GM21367 (cell line): ENCODE results near the gene CCDC188.
"Not testable (repeated sequence)": the region's sequence is repeated elsewhere in the genome, so short reads cannot be mapped to it uniquely, and the experiment has no call there.

Experiments
- ATAC-seq: cut with Tn5 transposase; IDR thresholded peaks from one replicate; pipeline ENCODE4 v1.9.1; 2021; ENCODE audit not compliant: unreplicated experiment

CCDC188 gene

GRCh38 chr22:20171288-20172140 is 20.7 kb upstream of the CCDC188 start:
- ATAC-seq, result no peak

GRCh38 chr22:20170170-20170569 is 19.3 kb upstream of the CCDC188 start:
- ATAC-seq, result no peak

DNA sequence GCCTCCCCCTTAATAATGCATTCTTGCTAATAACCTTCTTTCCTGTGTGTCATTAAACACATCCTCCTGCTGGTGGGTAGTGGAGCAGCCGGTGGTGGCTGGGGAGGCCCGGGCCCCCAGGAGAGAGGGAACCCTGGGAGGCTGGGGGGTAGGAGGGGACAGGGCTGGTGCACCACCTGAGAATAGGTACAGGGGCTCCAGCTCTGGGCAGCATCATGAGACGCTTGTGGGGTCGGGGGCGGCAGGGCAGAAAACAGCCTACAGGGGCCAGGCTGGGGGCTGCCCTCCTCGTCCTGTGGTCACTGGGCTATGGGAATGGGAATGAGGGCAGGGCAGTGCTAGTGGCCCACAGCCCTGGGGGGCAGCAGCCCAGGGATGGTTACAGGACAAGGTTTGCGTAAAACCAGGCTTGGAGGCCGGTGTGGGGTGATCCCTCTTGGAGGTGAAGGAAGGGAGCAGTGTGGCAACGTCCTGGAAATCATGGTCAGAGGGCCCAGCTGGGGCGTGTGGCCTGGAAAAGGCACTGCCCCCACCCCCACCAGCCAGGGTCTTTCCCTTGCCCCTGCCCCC is 18.5 kb upstream of the CCDC188 start:
- ATAC-seq, result no peak

- ATAC-seq, result no peak
Measured at GRCh38 chr22:20167643-20168322, 16.9 kb upstream of the CCDC188 start.

DNA sequence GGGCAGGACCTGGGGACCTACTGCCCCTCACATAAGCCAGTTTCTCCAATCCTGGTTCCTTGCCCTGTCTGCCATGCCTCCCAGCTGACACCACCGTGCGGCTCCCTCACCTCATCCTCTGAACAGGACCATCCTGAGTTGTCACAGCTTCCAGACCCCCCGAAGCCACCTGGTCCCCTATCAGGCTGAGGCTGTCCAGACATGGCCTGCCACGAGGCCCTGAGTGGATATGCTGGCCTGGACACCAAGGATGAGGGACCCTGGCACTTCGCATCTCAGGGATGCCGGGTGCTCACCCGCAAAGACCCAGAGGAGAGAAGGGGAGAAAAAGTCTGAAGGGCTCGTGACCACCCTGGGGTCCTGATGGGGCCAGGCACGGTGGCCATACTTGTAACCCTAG is 15.8 kb upstream of the CCDC188 start:
- ATAC-seq, result no peak

DNA sequence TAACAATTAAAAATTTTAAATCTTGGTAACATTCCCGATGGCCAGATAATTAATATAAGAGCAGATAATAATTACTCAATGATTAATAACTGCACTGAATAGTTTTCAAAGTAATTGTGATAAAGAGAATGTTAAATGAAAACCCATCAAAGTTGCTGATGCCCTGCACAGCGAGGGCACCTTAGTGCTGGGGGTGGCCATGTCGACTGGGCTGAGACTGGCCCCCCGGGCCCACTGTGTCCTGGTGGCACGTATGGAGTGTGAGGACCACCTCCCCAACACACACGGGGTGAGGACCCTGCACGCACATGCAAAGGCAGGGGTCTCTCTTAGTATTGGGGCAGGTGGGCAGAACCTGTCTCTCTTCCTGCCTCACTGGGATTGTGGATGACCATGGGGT is 15.1 kb upstream of the CCDC188 start:
- ATAC-seq, result no peak

DNA sequence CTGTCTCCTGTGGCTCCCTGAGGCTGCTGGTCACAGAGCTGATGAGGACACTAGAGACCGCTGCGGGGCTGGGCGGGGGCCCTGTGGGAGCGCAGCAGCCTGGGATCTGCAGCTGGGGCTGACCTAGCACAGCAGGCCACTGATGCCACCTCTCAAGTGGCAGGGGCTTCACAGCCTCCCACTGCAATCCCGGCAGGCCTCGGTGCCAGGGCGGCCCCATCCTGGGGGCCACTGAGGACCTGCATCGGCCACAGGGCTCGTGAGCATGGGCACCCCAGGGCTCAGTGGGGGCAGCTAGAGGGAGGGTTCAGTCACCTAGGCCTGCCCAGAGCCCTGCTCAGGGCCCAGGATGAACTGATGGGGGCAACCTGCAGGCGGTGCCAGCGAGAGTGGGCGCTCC is 14.6 kb upstream of the CCDC188 start:
- ATAC-seq, result no peak

GRCh38 chr22:20164863-20165262 is 14.0 kb upstream of the CCDC188 start:
- ATAC-seq, result no peak

DNA sequence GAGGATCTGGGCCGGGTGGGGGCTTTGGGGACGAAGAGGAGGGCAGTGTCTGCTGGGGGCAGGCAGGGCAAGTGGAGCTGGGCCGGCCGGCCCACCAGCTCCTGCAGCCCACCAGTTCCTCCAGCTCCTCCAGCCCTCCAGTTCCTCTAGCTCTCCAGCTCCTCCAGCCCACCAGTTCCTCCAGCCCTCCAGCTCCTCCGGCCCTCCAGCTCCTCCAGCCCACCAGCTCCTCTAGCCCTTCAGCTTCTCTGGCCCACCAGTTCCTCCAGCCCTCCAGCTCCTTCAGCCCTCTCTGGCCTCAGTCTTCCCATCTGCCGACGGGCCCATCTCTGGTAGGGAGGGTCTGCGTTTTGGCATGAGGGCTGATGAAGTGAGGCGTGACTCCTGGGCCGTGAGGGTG is 9.2 kb upstream of the CCDC188 start:
- no peak for ATAC-seq

- not testable (repeated sequence) for ATAC-seq
Measured at GRCh38 chr22:20159531-20159930, 8.7 kb upstream of the CCDC188 start.

GRCh38 chr22:20159076-20159475 is 8.2 kb upstream of the CCDC188 start:
- ATAC-seq, result no peak

DNA sequence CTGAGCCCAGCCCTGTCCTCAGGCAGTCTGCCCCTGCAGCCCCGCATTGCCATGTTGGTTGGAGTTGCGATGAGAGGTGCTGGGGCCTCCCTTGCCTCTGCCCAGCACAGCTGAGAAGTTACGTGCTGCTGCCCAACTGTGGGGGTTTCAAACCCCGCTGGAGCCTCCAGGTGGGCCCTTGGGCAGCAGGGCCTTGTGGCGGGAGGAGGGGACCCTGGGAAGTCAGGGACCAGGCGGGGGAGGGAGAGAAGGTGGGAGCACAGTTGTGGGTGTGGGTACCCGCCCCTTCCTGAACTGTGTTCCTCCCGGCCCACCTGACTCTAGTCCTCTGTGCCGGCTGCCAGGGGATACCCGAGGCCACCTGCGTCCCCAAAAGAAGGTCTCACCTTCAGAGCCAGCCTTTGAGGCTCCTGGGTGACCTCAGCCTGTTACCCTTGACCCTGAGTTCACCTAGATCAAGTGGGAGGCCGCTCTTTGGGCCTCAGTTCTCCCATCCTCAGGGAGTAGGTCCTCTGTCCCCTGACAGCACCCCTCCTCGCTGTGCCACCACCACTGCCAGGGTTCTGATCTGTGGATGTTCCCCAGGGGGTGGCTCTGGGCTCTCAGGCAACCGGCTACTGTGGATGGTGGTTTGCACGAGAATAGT is 7.7 kb upstream of the CCDC188 start:
- ATAC-seq, result no peak

- ATAC-seq, result no peak
Measured at GRCh38 chr22:20157430-20158183, 6.8 kb upstream of the CCDC188 start.

GRCh38 chr22:20156611-20157429 is 6.0 kb upstream of the CCDC188 start:
- no peak for ATAC-seq

- ATAC-seq, result no peak
Measured at GRCh38 chr22:20156042-20156389, 5.2 kb upstream of the CCDC188 start.

DNA sequence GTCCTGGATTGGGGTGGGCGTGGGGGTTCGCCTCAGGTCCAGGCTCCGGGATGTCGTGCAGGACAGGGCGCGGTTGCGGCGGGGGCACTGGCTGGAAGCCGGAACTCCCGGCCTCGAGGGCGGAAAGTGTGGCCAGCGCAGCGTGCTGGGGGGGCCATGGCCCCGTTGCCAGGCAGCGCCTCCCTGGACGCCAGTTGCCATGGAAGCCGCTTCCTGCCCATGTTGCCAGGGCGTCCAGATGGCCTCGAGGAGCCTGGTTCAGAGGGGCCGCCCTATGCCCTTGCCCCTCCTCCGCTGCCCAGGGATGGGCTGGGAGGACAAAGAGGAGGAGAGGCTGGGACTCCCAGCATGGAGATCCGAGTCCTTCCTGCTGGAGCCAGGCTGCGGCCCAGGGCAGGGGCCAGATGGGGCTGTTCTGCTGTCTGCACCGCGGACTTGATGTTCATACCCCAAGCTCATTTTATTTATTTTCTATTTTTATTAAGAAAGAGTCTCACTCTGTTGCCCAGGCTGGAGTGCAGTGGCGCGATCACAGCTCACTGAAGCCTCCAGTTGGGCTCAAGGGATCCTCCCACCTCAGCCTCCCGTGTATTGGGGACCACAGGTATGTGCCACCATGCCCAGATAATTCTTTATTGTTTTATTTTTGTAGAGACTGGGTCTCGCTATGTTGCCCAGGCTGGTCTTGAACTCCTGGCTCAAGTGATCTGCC is 4.6 kb upstream of the CCDC188 start:
- ATAC-seq, result no peak

- ATAC-seq, result no peak
Measured at GRCh38 chr22:20154602-20155187, 3.8 kb upstream of the CCDC188 start.

GRCh38 chr22:20153945-20154344 is 3.1 kb upstream of the CCDC188 start:
- no peak for ATAC-seq

- ATAC-seq, result no peak
Measured at GRCh38 chr22:20152464-20152890, 1.6 kb upstream of the CCDC188 start.
